HUDEP-2 (cell line): Measurements from ENCODE around the gene NPM1.
"Not testable (repeated sequence)": the region's sequence is repeated elsewhere in the genome, so short reads cannot be mapped to it uniquely, and the experiment has no call there.

Experiments used
- DNase-seq, 76 experiments: peaks; one replicate each; lab custom pipeline; 2025; ENCODE audit not compliant: unreplicated experiment in 76 of 76; lab: John Stamatoyannopoulos, UW

The NPM1 gene

GRCh38 chr5:171384999-171385398 is 2.6 kb upstream of the NPM1 start:
- DNase-seq: peak in 4 of 76 experiments; percentile 2 to 19 (median 10)

DNA sequence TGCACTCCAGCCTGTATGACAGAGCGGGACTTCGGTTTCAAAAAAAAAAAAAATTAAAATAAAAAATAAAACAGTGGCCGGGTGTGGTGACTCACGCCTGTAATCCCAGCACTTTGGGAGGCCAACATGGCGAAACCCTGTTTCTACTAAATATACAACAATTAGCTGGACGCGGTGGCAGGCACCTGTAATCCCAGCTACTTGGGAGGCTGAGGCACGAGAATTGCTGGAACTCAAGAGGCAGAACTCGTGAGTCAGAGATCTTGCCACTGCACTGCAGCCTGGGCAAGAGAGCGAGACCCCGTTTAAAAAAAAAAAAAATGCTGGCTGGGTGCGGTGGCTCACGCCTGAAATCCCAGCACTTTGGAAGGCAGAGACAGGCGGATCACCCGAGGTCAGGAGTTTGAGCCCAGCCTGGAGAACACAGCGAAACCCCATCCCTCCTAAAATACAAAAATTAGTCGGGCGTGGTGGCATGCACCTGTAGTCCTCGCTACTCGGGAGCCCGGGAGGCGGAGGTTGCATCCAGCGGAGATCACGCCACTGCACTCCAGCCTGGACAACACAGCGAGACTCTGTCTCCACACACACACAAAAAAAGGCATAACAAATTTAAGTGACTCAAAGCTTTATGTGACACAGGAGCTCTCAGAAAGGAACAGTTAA is 1.5 kb upstream of the NPM1 start:
- no peak for DNase-seq

DNA sequence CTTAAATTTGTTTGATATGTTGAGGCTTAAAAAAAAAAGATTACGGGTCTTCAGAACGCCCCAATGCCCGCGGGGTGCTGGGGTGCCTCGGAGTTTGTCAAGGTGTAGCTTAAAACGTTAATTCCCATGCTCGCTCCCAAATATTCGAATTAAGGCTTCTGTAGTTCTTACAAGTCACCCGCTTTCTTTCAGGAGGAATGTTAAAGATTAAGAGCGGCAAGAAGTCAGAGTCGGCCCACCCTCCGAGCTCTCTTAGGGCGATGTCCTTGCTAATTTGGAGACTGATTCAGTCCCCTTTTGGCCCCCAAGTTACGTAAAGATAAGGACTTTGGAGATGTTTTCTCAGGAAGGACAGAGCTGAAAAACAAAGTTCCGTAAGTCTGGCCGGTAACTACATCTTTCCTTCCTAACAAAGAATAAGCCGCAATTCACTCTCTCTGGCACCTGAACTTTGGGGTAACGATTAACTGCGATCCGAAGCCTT is 746 bp upstream of the NPM1 start:
- DNase-seq: peak in 8 of 76 experiments; percentile 10 to 54 (median 42)

DNA sequence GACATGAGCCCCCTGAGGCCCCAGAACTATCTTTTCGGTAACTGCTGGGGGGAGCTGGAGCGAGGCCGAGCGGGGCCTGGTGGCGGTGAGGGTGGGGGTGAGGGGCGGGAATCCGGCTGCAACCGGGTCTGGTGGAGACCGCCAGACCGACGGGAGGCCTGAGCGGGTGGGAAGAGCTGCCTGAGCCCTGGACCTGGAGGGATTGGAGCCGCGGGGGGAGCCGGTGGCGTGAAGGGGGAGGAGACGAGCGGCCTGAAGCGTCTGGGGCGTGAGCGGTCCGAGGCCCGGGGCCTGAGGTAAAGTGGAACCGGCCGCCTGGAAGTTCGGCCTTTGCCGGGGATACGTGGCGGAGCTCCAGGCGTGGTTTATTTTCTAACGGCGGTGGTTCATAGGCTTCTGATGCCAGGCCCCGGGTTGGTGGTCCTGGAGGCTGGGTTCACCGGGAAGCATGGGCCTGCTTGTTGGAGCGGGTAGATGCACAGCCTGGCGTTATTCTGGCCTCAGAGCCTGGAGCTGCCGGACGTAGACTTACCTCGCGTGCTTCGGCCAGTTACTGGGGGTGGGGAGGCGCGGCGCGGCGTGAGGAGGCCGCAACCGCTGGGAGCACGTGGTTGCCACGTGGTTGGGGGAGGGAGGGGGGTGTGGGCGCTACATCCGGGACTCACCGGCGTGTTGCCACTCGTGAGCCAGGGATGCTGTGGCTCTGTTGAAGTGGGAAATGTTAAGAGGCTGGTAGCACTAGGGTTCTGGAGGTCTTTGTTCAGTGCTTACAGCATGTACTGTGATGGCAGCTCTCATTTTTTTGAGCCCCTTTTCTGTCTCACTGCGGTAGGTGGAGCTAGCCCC is 544 bp downstream of the NPM1 start:
- peak in 65 of 76 experiments; percentile 23 to 86 (median 64) for DNase-seq

GRCh38 chr5:171388816-171389168 is 1.1 kb downstream of the NPM1 start:
- DNase-seq: peak in 4 of 76 experiments; percentile 4 to 49 (median 30)

- DNase-seq: no peak
Measured at GRCh38 chr5:171390883-171391677, 3.4 kb downstream of the NPM1 start.

DNA sequence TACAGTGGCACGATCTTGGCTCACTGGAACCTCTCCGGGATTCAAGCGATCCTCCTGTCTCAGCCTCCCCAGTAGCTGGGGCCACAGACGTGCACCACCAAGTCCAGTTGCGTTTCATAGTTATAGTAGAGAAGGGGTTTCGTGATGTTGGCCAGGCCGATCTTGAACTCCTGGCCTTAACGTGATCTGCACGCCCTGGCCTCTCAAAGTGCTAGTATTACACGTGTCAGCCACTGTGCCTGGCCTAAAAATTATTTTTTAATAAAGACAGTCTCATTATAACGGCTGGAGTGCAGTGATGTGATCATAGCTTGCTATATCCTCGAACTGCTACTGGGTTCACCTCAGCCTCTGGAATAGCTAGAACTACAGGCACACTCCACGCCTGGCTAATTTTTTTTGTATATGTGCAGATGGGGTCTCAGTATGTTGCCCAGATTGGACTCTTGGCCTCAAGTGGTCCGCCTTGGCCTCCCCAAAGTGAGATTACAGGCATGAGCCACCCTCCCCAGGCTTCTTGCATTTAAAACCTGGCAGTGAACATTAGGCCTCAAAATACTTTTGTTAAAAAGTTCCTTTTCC is 4.4 kb downstream of the NPM1 start:
- no peak for DNase-seq

DNA sequence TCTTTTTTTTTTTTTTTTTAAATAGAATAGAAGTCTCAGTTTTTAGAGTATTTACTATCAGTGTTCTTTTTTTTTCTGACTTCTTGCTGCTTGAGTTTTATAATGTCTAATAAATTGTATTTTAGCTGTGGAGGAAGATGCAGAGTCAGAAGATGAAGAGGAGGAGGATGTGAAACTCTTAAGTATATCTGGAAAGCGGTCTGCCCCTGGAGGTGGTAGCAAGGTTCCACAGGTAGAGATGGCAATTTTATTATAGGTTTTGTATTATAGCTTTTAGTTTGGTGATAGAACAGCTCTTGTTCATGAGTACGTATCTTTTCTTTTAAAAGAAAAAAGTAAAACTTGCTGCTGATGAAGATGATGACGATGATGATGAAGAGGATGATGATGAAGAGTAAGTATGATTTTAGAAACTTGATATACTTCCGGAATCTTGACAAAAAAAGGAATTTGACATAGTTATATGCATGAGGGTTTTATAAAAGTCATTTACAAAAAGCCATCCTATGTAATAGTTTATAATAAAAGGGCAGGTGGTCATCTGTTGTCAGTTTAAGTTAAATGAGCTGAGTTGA is 5.0 kb downstream of the NPM1 start:
- DNase-seq: no peak

GRCh38 chr5:171395042-171395441 is 7.4 kb downstream of the NPM1 start:
- no peak for DNase-seq

DNA sequence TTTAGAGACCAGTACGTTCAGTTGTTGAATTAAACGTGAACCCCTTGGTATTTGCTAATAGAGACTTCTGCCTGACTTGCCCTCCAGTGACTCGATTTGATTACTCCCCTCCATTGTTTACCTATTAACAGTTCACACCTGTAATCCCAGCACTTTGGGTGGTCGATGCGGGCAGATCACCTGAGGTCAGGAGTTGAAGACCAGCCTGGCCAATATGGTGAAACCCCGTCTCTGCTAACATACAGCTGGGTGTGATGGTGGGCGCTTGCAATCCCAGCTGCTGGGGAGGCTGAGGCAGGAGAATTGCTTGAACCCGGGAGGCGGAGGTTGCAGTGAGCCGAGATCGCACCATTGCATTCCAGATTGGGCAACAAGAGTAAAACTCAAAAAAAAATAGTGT is 8.9 kb downstream of the NPM1 start:
- DNase-seq: not testable (repeated sequence)

DNA sequence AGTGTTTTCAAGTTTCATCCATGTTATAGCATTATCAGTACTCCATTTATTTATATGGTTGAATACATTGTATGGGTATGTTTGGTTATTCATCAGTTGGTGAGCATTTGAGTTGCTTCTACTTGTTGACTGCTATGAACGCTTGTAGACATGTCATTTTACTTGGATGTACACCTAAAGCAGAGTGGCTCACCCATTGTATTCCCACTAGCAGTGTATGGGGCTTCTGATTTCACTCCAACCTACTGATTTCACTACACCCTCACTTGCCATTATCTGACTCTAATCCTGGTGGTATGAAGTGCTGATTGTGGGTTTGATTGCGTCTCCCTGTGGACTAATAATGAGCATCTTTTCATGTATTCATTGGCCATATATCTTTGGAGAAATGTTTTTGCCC is 9.5 kb downstream of the NPM1 start:
- no peak for DNase-seq

DNA sequence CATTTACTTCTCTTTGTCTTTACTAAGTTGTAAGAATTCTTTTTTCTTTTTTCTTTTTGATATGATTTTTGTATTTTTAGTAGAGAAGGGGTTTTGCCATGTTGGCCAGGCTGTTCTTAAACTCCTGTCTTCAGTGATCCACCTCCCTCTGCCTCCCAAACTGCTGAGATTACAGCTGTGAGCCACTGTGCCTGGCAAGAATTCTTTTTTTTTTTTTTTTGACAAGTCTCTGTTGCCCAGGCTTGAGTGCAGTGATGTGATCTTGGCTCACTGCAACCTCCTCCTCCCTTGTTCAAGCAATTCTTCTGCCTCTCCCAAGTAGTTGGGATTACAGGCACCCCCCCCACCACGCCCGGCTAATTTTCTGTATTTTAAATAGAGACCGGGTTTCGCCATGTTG is 9.9 kb downstream of the NPM1 start:
- DNase-seq: no peak

DNA sequence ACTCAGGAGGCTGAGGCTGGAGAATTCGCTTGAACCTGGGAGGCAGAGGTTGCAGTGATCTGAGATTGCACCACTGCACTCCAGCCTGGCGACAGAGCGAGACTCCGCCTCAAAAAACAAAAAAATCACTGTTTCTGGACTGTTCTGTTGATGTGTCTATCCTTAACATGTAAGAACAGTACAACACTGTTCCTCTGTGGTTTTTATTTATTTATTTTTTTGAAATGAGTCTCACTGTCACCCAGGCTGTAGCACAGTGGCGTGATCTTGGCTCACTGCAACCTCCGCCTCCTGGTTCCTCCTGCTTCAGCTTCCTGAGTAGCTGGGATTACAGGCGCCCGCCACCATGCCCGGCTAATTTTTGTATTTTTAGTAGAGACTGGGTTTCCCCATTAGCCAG is 11.0 kb downstream of the NPM1 start:
- DNase-seq: not testable (repeated sequence)

DNA sequence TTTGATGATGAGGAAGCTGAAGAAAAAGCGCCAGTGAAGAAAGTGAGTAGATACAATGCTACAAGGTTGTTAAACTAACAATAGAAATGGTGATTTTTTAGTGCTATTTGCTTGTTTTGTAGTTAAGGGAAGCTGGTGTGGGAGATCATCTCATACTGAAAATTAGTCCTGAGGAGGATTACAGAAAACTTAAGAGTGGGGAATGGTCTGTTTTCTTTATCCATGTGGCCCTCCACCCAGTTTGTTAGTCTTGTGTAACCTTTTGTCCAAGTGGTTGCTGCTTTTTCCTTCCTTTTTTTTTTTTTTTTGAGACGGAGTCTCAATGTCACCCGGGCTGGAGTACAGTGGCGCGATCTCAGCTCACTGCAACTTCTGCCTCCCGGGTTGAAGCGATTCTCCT is 12.5 kb downstream of the NPM1 start:
- no peak for DNase-seq

GRCh38 chr5:171401167-171401947 is 13.7 kb downstream of the NPM1 start:
- no peak for DNase-seq

DNA sequence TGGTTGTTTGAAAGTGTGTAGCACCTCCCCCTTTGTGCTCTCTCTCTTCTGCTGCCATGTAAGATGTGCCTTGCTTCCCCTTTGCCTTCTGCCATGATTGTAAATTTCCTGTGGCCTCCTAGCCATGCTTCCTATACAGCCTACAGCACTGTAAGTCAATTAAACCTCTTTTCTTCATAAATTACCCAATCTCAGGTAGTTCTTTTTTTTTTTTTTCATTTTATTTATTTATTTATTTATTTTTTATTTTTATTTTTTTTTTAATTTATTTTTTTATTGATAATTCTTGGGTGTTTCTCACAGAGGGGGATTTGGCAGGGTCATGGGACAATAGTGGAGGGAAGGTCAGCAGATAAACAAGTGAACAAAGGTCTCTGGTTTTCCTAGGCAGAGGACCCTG is 15.1 kb downstream of the NPM1 start:
- not testable (repeated sequence) for DNase-seq

GRCh38 chr5:171405615-171406014 is 18.0 kb downstream of the NPM1 start:
- peak in 3 of 76 experiments; percentile 11 to 23 (median 14) for DNase-seq

DNA sequence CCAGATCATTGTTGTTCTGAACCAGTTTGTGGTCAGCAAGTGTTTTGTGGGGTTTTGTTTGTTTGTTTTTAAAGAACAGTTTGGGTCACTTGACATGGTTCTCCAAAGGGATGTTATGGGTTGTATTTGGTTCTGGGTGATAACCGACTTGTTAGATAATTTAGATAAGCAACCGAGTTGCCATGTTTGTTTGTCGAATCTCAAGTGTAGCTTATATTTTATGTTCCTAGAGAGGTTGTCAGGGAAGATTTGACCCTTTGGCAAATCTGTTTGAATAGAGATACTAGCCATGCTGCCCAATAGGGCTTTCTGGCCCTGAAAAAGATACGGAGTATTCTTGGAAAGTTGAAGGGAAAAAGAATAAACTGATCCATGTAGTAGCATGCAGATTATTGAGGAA is 19.6 kb downstream of the NPM1 start:
- no peak for DNase-seq
